Hepatocyte (in vitro differentiated cells): ENCODE results near the gene CORT. TPM values are rescaled to one million over a fixed set of nuclear protein-coding genes. Genes with fewer than 3 reads are reported as not detected.

Experiments
- DNase-seq: peaks from one replicate; pipeline ENCODE4 v3.0.0-alpha.2; 2016; ENCODE audit warnings: low spot score
- H2AFZ ChIP-seq: fragments of 200-600 bp; sonication (generic); 2 replicates; pipeline ENCODE4 v1.6.0; 2016; ENCODE audit warnings: antibody characterized with exemption, mild to moderate bottlenecking
- H3K27ac ChIP-seq: fragments of 200-600 bp; sonication (generic); 2 replicates; pipeline ENCODE4 v1.5.1; 2016; ENCODE audit warnings: mild to moderate bottlenecking
- H3K27me3 ChIP-seq: fragments of 200-600 bp; sonication (generic); 2 replicates; pipeline ENCODE4 v1.6.1; 2016
- H3K36me3 ChIP-seq: fragments of 200-600 bp; sonication (generic); replicated peaks from 2 replicates; pipeline ENCODE4 v1.5.1; 2016; ENCODE audit warnings: low read depth; ENCODE audit not compliant: insufficient read depth
- H3K4me1 ChIP-seq: fragments of 200-600 bp; sonication (generic); 2 replicates; pipeline ENCODE4 v1.5.1; 2016; ENCODE audit warnings: mild to moderate bottlenecking, moderate library complexity; ENCODE audit not compliant: insufficient read depth
- H3K4me2 ChIP-seq: fragments of 200-600 bp; sonication (generic); 2 replicates; pipeline ENCODE4 v1.6.0; 2016
- H3K4me3 ChIP-seq: fragments of 200-600 bp; sonication (generic); 2 replicates; pipeline ENCODE4 v1.5.1; 2016; ENCODE audit warnings: mild to moderate bottlenecking
- H3K79me2 ChIP-seq: fragments of 200-600 bp; sonication (generic); 2 replicates; pipeline ENCODE4 v1.6.0; 2017; ENCODE audit warnings: mild to moderate bottlenecking
- H3K9me2 ChIP-seq: fragments of 200-600 bp; sonication (generic); replicated peaks from 2 replicates; pipeline ENCODE4 v1.6.0; 2017; ENCODE audit warnings: mild to moderate bottlenecking; ENCODE audit not compliant: insufficient read depth
- H3K9me3 ChIP-seq: fragments of 200-600 bp; sonication (generic); 2 replicates; pipeline ENCODE4 v1.5.1; 2016; ENCODE audit warnings: low read depth, mild to moderate bottlenecking
- H4K20me1 ChIP-seq: fragments of 200-600 bp; sonication (generic); 2 replicates; pipeline ENCODE4 v1.6.0; 2016; ENCODE audit warnings: mild to moderate bottlenecking; ENCODE audit not compliant: insufficient read depth, poor library complexity, severe bottlenecking
- EZH2 ChIP-seq: fragments of 200-600 bp; sonication (generic); IDR thresholded peaks from 2 replicates; pipeline ENCODE4 v1.6.1; 2016; ENCODE audit warnings: antibody characterized with exemption, mild to moderate bottlenecking, borderline replicate concordance
- EZH2phosphoT487 ChIP-seq: fragments of 200-600 bp; sonication (generic); IDR thresholded peaks from one replicate; pipeline ENCODE4 v1.6.1; 2018; ENCODE audit warnings: antibody characterized with exemption, mild to moderate bottlenecking, low read depth, moderate library complexity; ENCODE audit not compliant: unreplicated experiment, severe bottlenecking
- WGBS: methylation state at CpG from one replicate; pipeline ENCODE4 v1.1.6; 2016; ENCODE audit warnings: low lambda C conversion rate; ENCODE audit errors: missing lambda C conversion rate; 5-methylcytosine and 5-hydroxymethylcytosine counted together
- polyA plus RNA-seq: library from polyadenylated mRNA; unstranded; fragments of >200 nt; fragmentation: Nextera tagmentation; extraction: Ambion mirVana; gene quantifications from 2 replicates; pipeline ENCODE4 v1.2.1, GENCODE V29; 2016
- total RNA-seq: library from RNA; depleted of rRNA; stranded (reverse); fragments of >200 nt; gene quantifications from 2 replicates; pipeline ENCODE4 v1.2.3, GENCODE V29; 2014
- TF ChIP-seq, protein P1 (sequence below): fragments of 200-600 bp; sonication (generic); IDR thresholded peaks from 2 replicates; pipeline ENCODE4 v1.5.1; 2016; ENCODE audit warnings: antibody characterized with exemption, mild to moderate bottlenecking; ENCODE audit not compliant: poor library complexity

The CORT gene, protein sequence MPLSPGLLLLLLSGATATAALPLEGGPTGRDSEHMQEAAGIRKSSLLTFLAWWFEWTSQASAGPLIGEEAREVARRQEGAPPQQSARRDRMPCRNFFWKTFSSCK
- total RNA-seq (0.13 TPM in 1 of 2 replicates, not detected in the other), polyA plus RNA-seq (0.19 and 0.27 TPM in 2 replicates)

DNA sequence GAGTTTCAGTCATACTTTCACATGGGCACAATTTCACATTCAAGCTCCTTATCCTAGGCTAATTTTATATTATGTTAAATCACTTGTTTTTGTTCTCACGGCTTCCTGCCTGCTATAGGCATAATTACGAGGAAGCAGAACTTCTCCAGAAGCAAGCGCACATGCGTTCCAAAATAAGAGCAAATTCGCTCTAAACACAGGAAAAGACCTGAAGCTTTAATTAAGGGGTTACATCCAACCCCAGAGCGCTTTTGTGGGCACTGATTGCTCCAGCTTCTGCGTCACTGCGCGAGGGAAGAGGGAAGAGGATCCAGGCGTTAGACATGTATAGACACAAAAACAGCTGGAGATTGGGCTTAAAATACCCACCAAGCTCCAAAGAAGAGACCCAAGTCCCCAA, at the start of gene CORT:
Gene CORT, plus strand, starts transcription at position 281 of the 400 bp plus-strand sequence. CDS start 193 bp downstream, outside the sequence.
- H3K4me1 ChIP-seq: peaks cover 10% of the 10 kb centered on the region
- H3K79me2 ChIP-seq: no peaks in the 10 kb centered on the region
- 91% methylated on average over 10 of the region's 10 CpGs for WGBS
- H3K9me3 ChIP-seq: no peaks in the 10 kb centered on the region
- TF ChIP-seq EZH2phosphoT487 (no peak), EZH2 (no peak)
- TF ChIP-seq, protein P1, sequence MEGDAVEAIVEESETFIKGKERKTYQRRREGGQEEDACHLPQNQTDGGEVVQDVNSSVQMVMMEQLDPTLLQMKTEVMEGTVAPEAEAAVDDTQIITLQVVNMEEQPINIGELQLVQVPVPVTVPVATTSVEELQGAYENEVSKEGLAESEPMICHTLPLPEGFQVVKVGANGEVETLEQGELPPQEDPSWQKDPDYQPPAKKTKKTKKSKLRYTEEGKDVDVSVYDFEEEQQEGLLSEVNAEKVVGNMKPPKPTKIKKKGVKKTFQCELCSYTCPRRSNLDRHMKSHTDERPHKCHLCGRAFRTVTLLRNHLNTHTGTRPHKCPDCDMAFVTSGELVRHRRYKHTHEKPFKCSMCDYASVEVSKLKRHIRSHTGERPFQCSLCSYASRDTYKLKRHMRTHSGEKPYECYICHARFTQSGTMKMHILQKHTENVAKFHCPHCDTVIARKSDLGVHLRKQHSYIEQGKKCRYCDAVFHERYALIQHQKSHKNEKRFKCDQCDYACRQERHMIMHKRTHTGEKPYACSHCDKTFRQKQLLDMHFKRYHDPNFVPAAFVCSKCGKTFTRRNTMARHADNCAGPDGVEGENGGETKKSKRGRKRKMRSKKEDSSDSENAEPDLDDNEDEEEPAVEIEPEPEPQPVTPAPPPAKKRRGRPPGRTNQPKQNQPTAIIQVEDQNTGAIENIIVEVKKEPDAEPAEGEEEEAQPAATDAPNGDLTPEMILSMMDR: no peak
- H3K27ac ChIP-seq: peak within 1 kb of the TSS; percentile 32
- no peaks in the 10 kb centered on the region for H3K9me2 ChIP-seq
- H3K36me3 ChIP-seq: no peaks in the 10 kb centered on the region
- H4K20me1 ChIP-seq: no peaks in the 10 kb centered on the region
- no peaks in the 10 kb centered on the region for H3K27me3 ChIP-seq
- H3K4me2 ChIP-seq: peak within 1 kb of the TSS; percentile 65
- H2AFZ ChIP-seq: no peak within 1 kb of the TSS
- no peak for DNase-seq
- no peak within 1 kb of the TSS for H3K4me3 ChIP-seq

DNA sequence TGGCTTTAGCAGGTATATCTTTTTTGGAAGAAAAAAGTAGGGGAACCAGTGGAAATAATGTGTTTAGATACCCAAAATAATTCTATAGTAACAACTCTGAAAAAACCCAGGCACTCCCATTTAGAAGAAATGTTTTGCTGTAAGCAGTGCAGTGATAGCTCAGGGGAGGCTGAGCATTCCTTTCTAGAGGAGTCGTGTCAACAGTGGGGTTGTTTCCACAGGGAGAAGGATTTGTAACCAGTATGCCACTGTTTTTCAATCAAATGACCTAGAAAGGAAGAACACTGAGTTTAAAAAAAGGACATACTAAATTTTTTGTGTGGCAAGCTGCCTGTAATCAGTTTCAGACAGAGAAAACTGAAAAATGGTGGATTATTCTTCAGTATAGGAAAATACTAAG, 48.5 kb upstream of the CORT start:
- peak overlapping the region; percentile 96 for H3K27ac ChIP-seq
- H3K36me3 ChIP-seq: no peaks in the 10 kb centered on the region
- 50% methylated on average over 1 of the region's 1 CpG for WGBS

DNA sequence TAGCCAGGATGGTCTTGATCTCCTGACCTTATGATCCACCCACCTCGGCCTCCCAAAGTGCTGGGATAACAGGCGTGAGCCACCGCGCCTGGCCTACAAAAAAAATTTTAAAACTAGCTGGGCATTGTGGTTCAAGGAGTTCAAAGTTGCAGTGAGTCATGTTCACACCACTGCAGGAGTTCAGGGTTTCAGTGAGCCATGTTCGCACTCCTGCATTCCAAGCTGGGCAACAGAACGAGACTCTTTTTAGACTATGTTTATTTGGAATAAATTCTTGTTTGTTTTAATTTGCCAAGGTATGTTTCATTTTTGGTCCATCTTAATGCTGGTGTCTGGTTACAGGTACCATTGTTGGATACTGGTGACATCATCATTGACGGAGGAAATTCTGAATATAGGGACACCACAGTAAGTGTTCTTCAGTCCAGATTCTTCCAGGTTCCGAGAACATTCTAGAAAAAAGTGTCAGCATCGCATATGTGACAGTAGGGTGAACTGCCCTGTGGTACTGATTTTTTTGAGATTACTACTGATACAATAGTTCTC, 47.0 kb upstream of the CORT start:
- Histone ChIP-seq H3K27me3 (no peaks in the 10 kb centered on the region), H3K27ac (no peak overlapping the region), H3K9me3 (no peaks in the 10 kb centered on the region), H3K79me2 (peaks cover 34% of the 10 kb centered on the region), H3K4me3 (no peak overlapping the region), H4K20me1 (no peaks in the 10 kb centered on the region), H3K4me1 (peaks cover 11% of the 10 kb centered on the region), H3K36me3 (no peaks in the 10 kb centered on the region), H3K9me2 (no peaks in the 10 kb centered on the region), H3K4me2 (no peak overlapping the region), H2AFZ (no peak overlapping the region)
- 95% methylated on average over 9 of the region's 9 CpGs for WGBS
- no peak for DNase-seq
- TF ChIP-seq, protein P1: no peak
- TF ChIP-seq EZH2 (no peak), EZH2phosphoT487 (no peak)

More for the DNA sequence above, 48.5 kb upstream of the CORT start:
- H3K9me3 ChIP-seq: no peaks in the 10 kb centered on the region
- H3K9me2 ChIP-seq: no peaks in the 10 kb centered on the region
- H3K4me1 ChIP-seq: peaks cover 11% of the 10 kb centered on the region
- no peak overlapping the region for H3K4me3 ChIP-seq
- TF ChIP-seq, protein P1: no peak
- no peak for TF ChIP-seq EZH2phosphoT487
- TF ChIP-seq EZH2: no peak
- H3K4me2 ChIP-seq: peak overlapping the region; percentile 1
- peaks cover 34% of the 10 kb centered on the region for H3K79me2 ChIP-seq
- H4K20me1 ChIP-seq: no peaks in the 10 kb centered on the region
- H2AFZ ChIP-seq: no peak overlapping the region
- H3K27me3 ChIP-seq: no peaks in the 10 kb centered on the region
- DNase-seq: no peak
